ENCODE results near the gene SCARB1.

The SCARB1 gene

GRCh38 chr12:124861898-124862676 lies 1.6 kb downstream of the SCARB1 start:
- peak; percentile 19 for DNase-seq

- DNase-seq = peak; percentile 78
Measured at GRCh38 chr12:124861492-124861891, 2.2 kb downstream of the SCARB1 start.

GRCh38 chr12:124857921-124858461 lies 5.7 kb downstream of the SCARB1 start:
- DNase-seq = no peak

GRCh38 chr12:124856842-124857178 lies 6.9 kb downstream of the SCARB1 start:
- DNase-seq = no peak

GRCh38 chr12:124856132-124856841 lies 7.4 kb downstream of the SCARB1 start:
- DNase-seq = no peak

GRCh38 chr12:124855275-124855957 lies 8.2 kb downstream of the SCARB1 start:
- no peak for DNase-seq

GRCh38 chr12:124854637-124855184 lies 9.0 kb downstream of the SCARB1 start:
- no peak for DNase-seq

GRCh38 chr12:124853781-124854636 lies 9.7 kb downstream of the SCARB1 start:
- DNase-seq = no peak

GRCh38 chr12:124852911-124853427 lies 10.7 kb downstream of the SCARB1 start:
- DNase-seq = no peak

GRCh38 chr12:124852329-124852831 lies 11.3 kb downstream of the SCARB1 start:
- no peak for DNase-seq

GRCh38 chr12:124851342-124851741 lies 12.3 kb downstream of the SCARB1 start:
- no peak for DNase-seq

GRCh38 chr12:124849382-124849781 lies 14.3 kb downstream of the SCARB1 start:
- DNase-seq = no peak

GRCh38 chr12:124848621-124849380 lies 14.9 kb downstream of the SCARB1 start:
- no peak for DNase-seq

- no peak for DNase-seq
Measured at GRCh38 chr12:124847113-124848074, 16.3 kb downstream of the SCARB1 start.

- no peak for DNase-seq
Measured at GRCh38 chr12:124844411-124845397, 19.0 kb downstream of the SCARB1 start.

GRCh38 chr12:124842800-124843510 lies 20.7 kb downstream of the SCARB1 start:
- no peak for DNase-seq

- peak; percentile 62 for DNase-seq
Measured at GRCh38 chr12:124842073-124842749, 21.5 kb downstream of the SCARB1 start.

Data from hematopoietic multipotent progenitor cell treated with erythropoietin and hydrocortisone succinate and interleukin-3 and kit ligand, for 8 days (in vitro differentiated cells).